HL-60/S4 treated with phorbol 12-myristate 13-acetate at 8.2 ng/mL for 4 days and 3 days (cell line): Measurements from ENCODE around the gene CARHSP1.
"Not testable (repeated sequence)": the region's sequence is repeated elsewhere in the genome, so short reads cannot be mapped to it uniquely, and the experiment has no call there.

ENCODE experiments used
- in situ Hi-C: fragments of 300-500 bp; cut with MboI; formaldehyde crosslinking; loops from 2 replicates; pipeline ENCODE4 v1.15.0; 2022; ENCODE audit warnings: low sequenced_read_pairs

CARHSP1 gene

GRCh38 chr16:8877894-8878522, 9.2 kb upstream of the CARHSP1 start:
- in situ Hi-C loops = loop anchor here (25.0 kb wide), 1 partner anchor 316 kb away; no protein-coding TSS in a partner anchor

DNA sequence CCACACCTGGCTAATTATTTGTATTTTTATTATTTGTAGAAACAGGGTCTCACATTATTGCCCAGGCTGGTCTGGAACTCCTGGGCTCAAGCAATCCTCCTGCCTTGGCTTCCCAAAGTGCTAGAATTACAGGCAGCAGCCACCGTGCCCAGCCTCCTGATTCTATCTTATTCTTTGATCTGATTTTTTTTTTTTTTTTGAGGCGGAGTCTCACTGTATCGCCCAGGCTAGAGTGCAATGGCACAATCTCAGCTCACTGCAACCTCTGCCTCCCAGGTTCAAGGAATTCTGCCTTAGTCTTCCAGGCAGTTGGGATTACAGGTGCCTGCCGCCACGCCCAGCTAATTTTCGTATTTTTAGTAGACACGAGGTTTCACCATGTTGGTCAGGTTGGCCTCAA, 6.5 kb upstream of the CARHSP1 start:
- in situ Hi-C loops = loop anchor here (25.0 kb wide), 1 partner anchor 313 kb away; no protein-coding TSS in a partner anchor

- in situ Hi-C loops = no loop called here
Observed at GRCh38 chr16:8874388-8874787, 5.6 kb upstream of the CARHSP1 start.

DNA sequence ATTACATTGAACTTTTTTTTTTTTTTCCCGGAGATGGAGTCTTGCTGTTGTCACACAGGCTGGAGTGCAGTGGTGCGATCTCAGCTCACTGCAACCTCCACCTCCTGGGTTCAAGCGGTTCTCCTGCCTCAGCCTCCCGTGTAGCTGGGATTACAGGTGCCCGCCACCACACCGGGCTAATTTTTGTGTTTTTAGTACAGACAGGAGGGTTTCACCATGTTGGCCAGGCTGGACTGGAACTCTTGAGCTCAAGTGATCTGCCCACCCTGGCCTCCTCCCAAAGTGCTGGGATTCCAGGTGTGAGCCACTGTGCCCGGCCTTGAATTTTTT, 5.0 kb upstream of the CARHSP1 start:
- in situ Hi-C loops = not testable (repeated sequence)

GRCh38 chr16:8872967-8873865, 4.4 kb upstream of the CARHSP1 start:
- in situ Hi-C loops = no loop called here

- in situ Hi-C loops = no loop called here
Observed at GRCh38 chr16:8872071-8872470, 3.3 kb upstream of the CARHSP1 start.

DNA sequence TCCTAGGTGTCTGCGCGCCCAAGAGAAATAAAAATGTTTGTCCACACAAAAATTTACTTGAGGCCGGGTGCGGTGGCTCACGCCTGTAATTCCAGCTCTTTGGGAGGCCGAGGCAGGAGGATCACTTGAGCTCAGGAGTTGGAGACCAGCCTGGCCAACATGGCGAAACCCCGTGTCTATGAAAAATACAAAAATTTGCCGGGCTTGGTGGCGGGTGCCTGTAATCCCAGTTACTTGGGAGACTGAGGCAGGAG, 1.1 kb upstream of the CARHSP1 start:
- in situ Hi-C loops = not testable (repeated sequence)

DNA sequence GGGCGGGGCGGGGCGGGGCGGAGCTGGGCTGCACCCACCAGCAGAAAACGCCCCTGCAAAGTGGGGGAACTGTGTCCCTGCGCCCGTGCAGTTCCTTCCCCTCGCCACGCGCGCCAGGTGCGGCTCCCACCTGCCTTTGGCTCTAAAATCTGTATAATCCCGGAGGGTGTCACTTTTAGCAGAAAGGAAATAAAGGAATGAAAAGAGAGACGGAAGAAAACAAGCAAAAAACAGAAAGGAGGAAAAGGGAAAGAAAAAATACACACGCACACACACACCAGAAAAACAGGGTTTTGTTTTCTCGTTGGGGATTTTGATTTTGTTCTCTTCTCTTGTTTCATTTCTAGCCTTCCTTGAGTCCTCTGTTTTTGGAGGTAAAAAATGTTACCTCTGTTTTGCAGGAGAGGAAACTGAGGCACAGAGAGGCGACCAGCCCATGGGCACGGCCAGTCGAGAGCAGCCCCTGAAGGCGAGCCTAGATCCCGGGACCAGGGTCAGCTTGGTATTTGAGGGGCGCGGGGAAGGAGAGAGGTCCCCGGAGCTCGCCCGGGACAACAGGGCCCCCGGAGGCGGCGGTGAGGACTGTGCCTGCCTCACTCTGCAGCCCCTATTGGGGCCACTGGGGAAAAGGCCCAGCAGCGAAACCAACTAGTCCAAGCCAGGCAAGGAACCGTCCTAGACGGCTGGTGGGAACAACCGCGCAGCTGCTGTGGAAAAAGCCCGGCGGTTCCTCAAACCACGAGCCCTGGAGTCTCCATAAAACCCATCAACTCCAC, 594 bp upstream of the CARHSP1 start:
- in situ Hi-C loops = no loop called here

GRCh38 chr16:8867932-8868415, 832 bp downstream of the CARHSP1 start:
- in situ Hi-C loops = no loop called here

GRCh38 chr16:8867216-8867931, 1.4 kb downstream of the CARHSP1 start:
- in situ Hi-C loops = no loop called here

DNA sequence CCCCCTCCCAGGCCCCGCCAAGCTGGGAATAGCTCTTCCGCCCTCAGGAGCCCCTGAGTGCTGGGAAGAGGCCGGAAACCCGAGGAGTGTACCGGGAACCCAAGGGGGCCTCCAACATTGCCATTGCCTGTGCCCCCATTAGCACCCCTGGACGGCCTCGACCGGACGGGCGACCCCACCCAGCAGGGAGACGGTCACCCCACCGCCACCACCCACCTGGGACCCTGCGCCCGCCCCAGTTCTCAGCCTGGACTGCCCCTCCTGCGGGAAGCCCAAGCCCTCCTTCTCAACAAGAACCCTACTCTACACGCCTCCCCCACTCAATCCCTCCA, 2.0 kb downstream of the CARHSP1 start:
- in situ Hi-C loops = no loop called here

GRCh38 chr16:8866118-8866883, 2.5 kb downstream of the CARHSP1 start:
- in situ Hi-C loops = no loop called here

- in situ Hi-C loops = no loop called here
Observed at GRCh38 chr16:8865145-8865882, 3.5 kb downstream of the CARHSP1 start.

GRCh38 chr16:8864480-8865110, 4.2 kb downstream of the CARHSP1 start:
- in situ Hi-C loops = no loop called here

DNA sequence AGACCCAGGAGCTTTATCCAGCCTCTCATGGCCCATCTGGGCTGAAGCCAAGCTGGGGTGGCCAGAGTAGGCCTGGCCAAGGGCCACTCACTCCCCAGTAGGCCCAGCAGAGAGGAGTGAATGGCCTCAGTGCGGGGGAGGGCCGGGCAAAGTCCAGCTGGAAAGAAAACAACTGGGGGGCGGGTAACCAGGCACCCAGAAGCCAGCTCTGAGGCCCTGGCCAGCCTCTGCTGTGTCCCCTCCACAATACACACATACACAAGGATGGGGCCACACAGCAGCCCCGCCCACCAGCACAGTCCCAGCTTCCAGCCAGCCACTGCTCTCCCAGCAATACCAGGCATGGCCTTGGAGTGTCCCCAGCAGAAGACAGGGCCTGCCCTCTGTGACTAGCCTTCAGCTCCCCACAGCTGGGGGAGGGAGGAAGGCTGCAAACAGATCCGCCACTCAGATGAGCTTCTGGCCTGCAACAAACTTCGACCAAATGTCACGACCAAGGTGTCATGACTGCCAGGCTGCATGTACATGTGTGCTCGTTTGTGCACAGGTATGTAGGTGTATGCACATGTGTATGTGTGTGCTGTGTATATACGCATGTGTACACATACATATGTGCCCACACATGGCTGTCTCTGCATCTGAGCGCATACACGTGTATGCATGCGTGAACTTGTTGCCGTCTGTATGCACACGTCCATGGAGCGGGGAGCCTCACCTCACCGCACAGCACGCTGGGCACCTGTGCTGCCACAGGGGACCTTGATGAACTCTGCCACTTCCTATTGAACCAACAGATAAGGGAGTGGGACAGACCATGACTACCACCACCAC, 5.0 kb downstream of the CARHSP1 start:
- in situ Hi-C loops = no loop called here

DNA sequence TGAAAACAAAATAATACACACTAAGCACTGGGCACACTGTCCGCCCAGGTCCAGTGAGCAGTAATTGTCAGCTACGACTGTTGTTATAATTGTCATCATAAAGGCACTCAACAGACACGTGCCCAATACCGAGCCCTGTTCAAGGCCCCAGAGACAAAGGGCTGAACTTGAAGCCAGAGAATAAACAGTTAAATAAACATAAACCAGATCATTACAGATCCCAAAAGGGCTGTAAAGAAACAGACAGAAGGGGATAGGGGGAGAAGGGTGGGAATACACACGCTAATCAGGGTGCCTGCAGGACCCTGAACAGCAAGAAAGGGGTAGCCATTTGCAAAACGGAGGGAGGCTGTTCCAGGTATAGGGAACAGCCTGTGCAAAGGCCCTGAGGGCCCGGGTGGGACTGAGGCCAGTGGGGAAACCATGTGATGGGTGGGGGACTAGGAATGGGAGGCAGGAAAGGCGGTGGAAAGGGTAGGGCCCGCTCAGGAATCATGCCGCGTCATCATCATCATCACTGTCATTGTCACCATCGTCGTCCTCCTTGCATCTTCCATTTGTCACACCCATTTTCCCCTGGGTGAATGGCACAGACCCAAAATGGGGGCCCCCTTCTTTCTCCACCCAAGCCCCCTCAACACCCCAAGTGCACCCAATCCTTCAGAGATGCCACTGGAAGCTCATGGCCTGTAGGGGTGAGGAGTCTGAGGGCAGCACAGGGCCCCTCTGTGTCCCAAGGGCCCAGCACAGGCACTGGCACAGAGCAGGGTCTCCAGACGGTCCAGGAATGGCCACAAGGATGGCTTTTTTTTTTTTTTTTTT, 6.3 kb downstream of the CARHSP1 start:
- in situ Hi-C loops = no loop called here

GRCh38 chr16:8861563-8862308, 7.1 kb downstream of the CARHSP1 start:
- in situ Hi-C loops = no loop called here
